22Rv1 (cell line): ENCODE data around the gene ARHGAP45.

Experiments used
- H3K27ac ChIP-seq: fragments of 450-650 bp; 2 replicates; pipeline ENCODE4 v1.5.1; 2017
- CTCF ChIP-seq: fragments of 450-650 bp; IDR thresholded peaks from 2 replicates; pipeline ENCODE4 v1.5.1; 2017; ENCODE audit warnings: mild to moderate bottlenecking
- ZFX ChIP-seq: fragments of 450-650 bp; IDR thresholded peaks from 2 replicates; pipeline ENCODE4 v1.6.1; 2017; ENCODE audit warnings: antibody characterized with exemption, borderline replicate concordance

Gene ARHGAP45

GRCh38 chr19:1088416-1089010 lies 21.5 kb downstream of the ARHGAP45 start:
- H3K27ac ChIP-seq, result peak overlapping the region; percentile 41; the same call in 1 of the 2 replicates
- TF ChIP-seq ZFX (no peak), CTCF (no peak)

- TF ChIP-seq CTCF (no peak), ZFX (no peak)
- no peak overlapping the region for H3K27ac ChIP-seq
Measured at GRCh38 chr19:1089126-1089771, 22.3 kb downstream of the ARHGAP45 start.

GRCh38 chr19:1089891-1090290 lies 22.9 kb downstream of the ARHGAP45 start:
- H3K27ac ChIP-seq, result no peak overlapping the region
- no peak for TF ChIP-seq CTCF
- no peak for TF ChIP-seq ZFX

DNA sequence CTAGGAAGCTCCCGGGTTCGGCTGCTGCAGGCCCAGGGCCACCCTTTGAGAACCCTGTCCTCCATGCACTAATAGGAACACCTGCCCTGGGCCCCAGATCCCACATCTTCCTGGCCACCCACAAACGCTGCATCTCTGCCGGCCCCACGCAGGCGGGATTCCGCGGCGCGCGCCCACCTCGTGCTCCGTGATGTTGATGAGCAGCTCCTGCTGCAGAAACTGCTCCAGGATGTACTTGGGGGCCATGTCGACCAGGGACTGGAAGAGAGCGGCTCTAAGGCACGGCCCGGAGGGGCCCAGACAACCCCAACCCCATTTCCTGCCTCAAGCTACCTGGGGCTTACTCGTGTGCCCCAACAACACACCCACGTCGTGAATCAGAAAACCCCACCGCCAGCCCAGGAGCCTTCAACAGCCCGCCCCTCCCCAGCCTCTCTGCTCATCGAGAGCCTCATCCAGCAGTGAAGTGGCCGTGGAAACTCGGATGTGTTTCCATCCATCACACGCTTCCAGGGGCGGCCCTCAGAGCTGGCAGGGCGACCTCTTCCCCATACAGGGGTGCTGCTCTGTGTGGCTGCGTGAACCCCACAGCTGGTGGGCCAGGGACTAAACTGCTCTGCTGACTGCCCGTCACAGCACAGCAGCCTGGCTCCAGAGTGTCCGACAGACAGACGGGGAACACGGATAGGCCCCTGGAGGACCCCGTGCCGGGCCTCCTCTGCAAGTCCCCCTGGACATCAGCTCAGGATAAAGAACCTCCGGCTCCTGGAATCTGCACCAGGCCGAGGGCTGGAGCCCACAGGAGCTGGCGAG lies 24.0 kb downstream of the ARHGAP45 start:
- TF ChIP-seq CTCF (no peak), ZFX (no peak)
- no peak overlapping the region for H3K27ac ChIP-seq

- H3K27ac ChIP-seq, result no peak overlapping the region
- no peak for TF ChIP-seq CTCF
- no peak for TF ChIP-seq ZFX
Measured at GRCh38 chr19:1091544-1092175, 24.7 kb downstream of the ARHGAP45 start.

GRCh38 chr19:1093330-1093729 lies 26.4 kb downstream of the ARHGAP45 start:
- peak overlapping the region; percentile 54; the same call in 1 of the 2 replicates for H3K27ac ChIP-seq
- TF ChIP-seq ZFX (no peak), CTCF (no peak)
